ENCODE measurements around the gene MANF. TPM values are rescaled to one million over a fixed set of nuclear protein-coding genes. Genes with fewer than 3 reads are reported as not detected.

MANF gene
- total and polyA plus RNA-seq, 2 of the 13 experiments (the other 11 are each of a cell fraction or from before 2014, with no cell fraction given) = 55.4 to 269 TPM

DNA sequence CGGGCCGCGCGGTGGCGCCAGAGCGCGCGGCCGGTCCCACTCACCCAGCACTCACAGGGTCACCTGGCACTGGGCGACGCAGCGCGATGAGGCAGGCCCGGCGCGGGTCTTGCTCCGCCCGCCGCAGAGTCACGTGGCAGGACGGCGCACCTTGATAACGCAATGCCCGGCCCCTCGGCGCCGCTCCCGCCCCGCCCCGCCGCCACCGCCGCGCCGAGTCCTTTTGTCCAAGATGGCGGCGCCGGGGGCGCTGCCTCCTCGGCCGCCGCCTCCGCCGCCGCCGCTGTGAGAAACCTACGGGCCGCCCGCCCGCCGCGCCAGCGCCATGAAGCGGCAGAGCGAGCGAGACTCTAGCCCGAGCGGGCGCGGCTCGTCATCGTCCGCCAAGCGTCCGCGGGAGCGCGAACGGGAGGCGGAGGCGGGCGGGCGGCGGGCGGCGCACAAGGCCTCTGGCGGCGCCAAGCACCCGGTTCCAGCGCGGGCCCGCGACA is 6.0 kb downstream of the MANF start, which contains the start of gene RBM15B (continued):
- TF ChIP-seq, protein P1, sequence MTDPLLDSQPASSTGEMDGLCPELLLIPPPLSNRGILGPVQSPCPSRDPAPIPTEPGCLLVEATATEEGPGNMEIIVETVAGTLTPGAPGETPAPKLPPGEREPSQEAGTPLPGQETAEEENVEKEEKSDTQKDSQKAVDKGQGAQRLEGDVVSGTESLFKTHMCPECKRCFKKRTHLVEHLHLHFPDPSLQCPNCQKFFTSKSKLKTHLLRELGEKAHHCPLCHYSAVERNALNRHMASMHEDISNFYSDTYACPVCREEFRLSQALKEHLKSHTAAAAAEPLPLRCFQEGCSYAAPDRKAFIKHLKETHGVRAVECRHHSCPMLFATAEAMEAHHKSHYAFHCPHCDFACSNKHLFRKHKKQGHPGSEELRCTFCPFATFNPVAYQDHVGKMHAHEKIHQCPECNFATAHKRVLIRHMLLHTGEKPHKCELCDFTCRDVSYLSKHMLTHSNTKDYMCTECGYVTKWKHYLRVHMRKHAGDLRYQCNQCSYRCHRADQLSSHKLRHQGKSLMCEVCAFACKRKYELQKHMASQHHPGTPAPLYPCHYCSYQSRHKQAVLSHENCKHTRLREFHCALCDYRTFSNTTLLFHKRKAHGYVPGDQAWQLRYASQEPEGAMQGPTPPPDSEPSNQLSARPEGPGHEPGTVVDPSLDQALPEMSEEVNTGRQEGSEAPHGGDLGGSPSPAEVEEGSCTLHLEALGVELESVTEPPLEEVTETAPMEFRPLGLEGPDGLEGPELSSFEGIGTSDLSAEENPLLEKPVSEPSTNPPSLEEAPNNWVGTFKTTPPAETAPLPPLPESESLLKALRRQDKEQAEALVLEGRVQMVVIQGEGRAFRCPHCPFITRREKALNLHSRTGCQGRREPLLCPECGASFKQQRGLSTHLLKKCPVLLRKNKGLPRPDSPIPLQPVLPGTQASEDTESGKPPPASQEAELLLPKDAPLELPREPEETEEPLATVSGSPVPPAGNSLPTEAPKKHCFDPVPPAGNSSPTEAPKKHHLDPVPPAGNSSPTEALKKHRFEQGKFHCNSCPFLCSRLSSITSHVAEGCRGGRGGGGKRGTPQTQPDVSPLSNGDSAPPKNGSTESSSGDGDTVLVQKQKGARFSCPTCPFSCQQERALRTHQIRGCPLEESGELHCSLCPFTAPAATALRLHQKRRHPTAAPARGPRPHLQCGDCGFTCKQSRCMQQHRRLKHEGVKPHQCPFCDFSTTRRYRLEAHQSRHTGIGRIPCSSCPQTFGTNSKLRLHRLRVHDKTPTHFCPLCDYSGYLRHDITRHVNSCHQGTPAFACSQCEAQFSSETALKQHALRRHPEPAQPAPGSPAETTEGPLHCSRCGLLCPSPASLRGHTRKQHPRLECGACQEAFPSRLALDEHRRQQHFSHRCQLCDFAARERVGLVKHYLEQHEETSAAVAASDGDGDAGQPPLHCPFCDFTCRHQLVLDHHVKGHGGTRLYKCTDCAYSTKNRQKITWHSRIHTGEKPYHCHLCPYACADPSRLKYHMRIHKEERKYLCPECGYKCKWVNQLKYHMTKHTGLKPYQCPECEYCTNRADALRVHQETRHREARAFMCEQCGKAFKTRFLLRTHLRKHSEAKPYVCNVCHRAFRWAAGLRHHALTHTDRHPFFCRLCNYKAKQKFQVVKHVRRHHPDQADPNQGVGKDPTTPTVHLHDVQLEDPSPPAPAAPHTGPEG (CRISPR knock-in tag; IDR thresholded peaks at IDR 0.05) = 0 out of 2 replicates have a peak, but pooled peaks have one; percentile 21
- TF ChIP-seq ZNF773 (CRISPR knock-in tag; IDR thresholded peaks at IDR 0.05; ENCODE audit: borderline replicate concordance) (no peak; the same call in 1 of the 2 replicates), LCORL (IDR thresholded peaks at IDR 0.05) (no peak), LCORL (CRISPR knock-in tag; IDR thresholded peaks at IDR 0.05) (peak; percentile 77; the same call in 1 of the 2 replicates), MAZ (IDR thresholded peaks at IDR 0.05; ENCODE audit: borderline replicate concordance, low read depth, low read length) (peak; percentile 49; the same call in 1 of the 2 replicates), MAZ (CRISPR knock-in tag; IDR thresholded peaks at IDR 0.05; ENCODE audit: low read depth) (peak; percentile 92), ZSCAN12 (CRISPR knock-in tag; IDR thresholded peaks at IDR 0.05) (no peak), SIN3B (IDR thresholded peaks at IDR 0.05; ENCODE audit: low read length) (peak; percentile 77), ZNF34 (CRISPR knock-in tag; IDR thresholded peaks at IDR 0.05; ENCODE audit: borderline replicate concordance) (0 out of 2 replicates have a peak, but pooled peaks have one; percentile 35), RBFOX2 (IDR thresholded peaks at IDR 0.05; ENCODE audit: low read depth, low read length) (peak; percentile 82)
- TF ChIP-seq, protein P2, sequence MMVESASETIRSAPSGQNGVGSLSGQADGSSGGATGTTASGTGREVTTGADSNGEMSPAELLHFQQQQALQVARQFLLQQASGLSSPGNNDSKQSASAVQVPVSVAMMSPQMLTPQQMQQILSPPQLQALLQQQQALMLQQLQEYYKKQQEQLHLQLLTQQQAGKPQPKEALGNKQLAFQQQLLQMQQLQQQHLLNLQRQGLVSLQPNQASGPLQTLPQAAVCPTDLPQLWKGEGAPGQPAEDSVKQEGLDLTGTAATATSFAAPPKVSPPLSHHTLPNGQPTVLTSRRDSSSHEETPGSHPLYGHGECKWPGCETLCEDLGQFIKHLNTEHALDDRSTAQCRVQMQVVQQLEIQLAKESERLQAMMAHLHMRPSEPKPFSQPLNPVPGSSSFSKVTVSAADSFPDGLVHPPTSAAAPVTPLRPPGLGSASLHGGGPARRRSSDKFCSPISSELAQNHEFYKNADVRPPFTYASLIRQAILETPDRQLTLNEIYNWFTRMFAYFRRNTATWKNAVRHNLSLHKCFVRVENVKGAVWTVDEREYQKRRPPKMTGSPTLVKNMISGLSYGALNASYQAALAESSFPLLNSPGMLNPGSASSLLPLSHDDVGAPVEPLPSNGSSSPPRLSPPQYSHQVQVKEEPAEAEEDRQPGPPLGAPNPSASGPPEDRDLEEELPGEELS (CRISPR knock-in tag; IDR thresholded peaks at IDR 0.05) = no peak
- TF ChIP-seq, protein P3, sequence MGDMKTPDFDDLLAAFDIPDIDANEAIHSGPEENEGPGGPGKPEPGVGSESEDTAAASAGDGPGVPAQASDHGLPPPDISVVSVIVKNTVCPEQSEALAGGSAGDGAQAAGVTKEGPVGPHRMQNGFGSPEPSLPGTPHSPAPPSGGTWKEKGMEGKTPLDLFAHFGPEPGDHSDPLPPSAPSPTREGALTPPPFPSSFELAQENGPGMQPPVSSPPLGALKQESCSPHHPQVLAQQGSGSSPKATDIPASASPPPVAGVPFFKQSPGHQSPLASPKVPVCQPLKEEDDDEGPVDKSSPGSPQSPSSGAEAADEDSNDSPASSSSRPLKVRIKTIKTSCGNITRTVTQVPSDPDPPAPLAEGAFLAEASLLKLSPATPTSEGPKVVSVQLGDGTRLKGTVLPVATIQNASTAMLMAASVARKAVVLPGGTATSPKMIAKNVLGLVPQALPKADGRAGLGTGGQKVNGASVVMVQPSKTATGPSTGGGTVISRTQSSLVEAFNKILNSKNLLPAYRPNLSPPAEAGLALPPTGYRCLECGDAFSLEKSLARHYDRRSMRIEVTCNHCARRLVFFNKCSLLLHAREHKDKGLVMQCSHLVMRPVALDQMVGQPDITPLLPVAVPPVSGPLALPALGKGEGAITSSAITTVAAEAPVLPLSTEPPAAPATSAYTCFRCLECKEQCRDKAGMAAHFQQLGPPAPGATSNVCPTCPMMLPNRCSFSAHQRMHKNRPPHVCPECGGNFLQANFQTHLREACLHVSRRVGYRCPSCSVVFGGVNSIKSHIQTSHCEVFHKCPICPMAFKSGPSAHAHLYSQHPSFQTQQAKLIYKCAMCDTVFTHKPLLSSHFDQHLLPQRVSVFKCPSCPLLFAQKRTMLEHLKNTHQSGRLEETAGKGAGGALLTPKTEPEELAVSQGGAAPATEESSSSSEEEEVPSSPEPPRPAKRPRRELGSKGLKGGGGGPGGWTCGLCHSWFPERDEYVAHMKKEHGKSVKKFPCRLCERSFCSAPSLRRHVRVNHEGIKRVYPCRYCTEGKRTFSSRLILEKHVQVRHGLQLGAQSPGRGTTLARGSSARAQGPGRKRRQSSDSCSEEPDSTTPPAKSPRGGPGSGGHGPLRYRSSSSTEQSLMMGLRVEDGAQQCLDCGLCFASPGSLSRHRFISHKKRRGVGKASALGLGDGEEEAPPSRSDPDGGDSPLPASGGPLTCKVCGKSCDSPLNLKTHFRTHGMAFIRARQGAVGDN (CRISPR knock-in tag; IDR thresholded peaks at IDR 0.05) = peak; percentile 78
- TF ChIP-seq, protein P4, sequence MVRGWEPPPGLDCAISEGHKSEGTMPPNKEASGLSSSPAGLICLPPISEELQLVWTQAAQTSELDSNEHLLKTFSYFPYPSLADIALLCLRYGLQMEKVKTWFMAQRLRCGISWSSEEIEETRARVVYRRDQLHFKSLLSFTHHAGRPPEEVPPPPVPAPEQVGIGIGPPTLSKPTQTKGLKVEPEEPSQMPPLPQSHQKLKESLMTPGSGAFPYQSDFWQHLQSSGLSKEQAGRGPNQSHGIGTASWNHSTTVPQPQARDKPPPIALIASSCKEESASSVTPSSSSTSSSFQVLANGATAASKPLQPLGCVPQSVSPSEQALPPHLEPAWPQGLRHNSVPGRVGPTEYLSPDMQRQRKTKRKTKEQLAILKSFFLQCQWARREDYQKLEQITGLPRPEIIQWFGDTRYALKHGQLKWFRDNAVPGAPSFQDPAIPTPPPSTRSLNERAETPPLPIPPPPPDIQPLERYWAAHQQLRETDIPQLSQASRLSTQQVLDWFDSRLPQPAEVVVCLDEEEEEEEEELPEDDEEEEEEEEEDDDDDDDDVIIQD (CRISPR knock-in tag; IDR thresholded peaks at IDR 0.05; ENCODE audit: low read depth) = 0 out of 2 replicates have a peak, but pooled peaks have one; percentile 17
- TF ChIP-seq, protein P5, sequence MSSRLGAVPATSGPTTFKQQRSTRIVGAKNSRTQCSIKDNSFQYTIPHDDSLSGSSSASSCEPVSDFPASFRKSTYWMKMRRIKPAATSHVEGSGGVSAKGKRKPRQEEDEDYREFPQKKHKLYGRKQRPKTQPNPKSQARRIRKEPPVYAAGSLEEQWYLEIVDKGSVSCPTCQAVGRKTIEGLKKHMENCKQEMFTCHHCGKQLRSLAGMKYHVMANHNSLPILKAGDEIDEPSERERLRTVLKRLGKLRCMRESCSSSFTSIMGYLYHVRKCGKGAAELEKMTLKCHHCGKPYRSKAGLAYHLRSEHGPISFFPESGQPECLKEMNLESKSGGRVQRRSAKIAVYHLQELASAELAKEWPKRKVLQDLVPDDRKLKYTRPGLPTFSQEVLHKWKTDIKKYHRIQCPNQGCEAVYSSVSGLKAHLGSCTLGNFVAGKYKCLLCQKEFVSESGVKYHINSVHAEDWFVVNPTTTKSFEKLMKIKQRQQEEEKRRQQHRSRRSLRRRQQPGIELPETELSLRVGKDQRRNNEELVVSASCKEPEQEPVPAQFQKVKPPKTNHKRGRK (CRISPR knock-in tag; IDR thresholded peaks at IDR 0.05) = no peak

Data from HepG2 (cell line).